MM.1S (cell line): ENCODE results near the gene IPMK.

Experiments
- DNase-seq: peaks from one replicate; pipeline ENCODE4 v3.0.0-alpha.2; 2015
- H2AFZ ChIP-seq: fragments of 300-600 bp; sonication (generic); 2 replicates; pipeline ENCODE4 v1.6.0; 2016; ENCODE audit warnings: antibody characterized with exemption, low read length
- H3F3A ChIP-seq: fragments of 300-600 bp; sonication (generic); 2 replicates; pipeline ENCODE4 v1.6.1; 2016; ENCODE audit warnings: mild to moderate bottlenecking, antibody characterized with exemption, low read length, moderate library complexity, mixed read lengths; ENCODE audit not compliant: insufficient read depth
- H3K27ac ChIP-seq: fragments of 300-600 bp; sonication (generic); 2 replicates; pipeline ENCODE4 v1.5.1; 2016; ENCODE audit warnings: mild to moderate bottlenecking, low read length
- H3K27me3 ChIP-seq: fragments of 300-600 bp; sonication (generic); replicated peaks from 2 replicates; pipeline ENCODE4 v1.6.0; 2016; ENCODE audit warnings: low read length; ENCODE audit not compliant: insufficient read depth
- H3K36me3 ChIP-seq: fragments of 300-600 bp; sonication (generic); replicated peaks from 2 replicates; pipeline ENCODE4 v1.6.1; 2016; ENCODE audit warnings: mild to moderate bottlenecking, low read length, mixed read lengths; ENCODE audit not compliant: insufficient read depth
- H3K4me1 ChIP-seq: fragments of 300-600 bp; sonication (generic); 2 replicates; pipeline ENCODE4 v1.6.1; 2016; ENCODE audit warnings: low read length, mixed read lengths
- H3K4me2 ChIP-seq: fragments of 300-600 bp; sonication (generic); 2 replicates; pipeline ENCODE4 v1.6.0; 2016; ENCODE audit warnings: low read depth, low read length
- H3K4me3 ChIP-seq: fragments of 300-600 bp; sonication (generic); 2 replicates; pipeline ENCODE4 v1.5.1; 2016; ENCODE audit warnings: low read length, mixed read lengths
- H3K79me2 ChIP-seq: fragments of 300-600 bp; sonication (generic); 2 replicates; pipeline ENCODE4 v1.6.1; 2016; ENCODE audit warnings: mixed run types, low read length, mixed read lengths
- H3K9ac ChIP-seq: fragments of 300-600 bp; sonication (generic); 2 replicates; pipeline ENCODE4 v1.6.1; 2016; ENCODE audit warnings: low read length, mixed read lengths
- H3K9me2 ChIP-seq: fragments of 300-600 bp; sonication (generic); replicated peaks from 2 replicates; pipeline ENCODE4 v1.6.1; 2016; ENCODE audit warnings: mild to moderate bottlenecking, low read length, mixed read lengths; ENCODE audit not compliant: insufficient read depth
- H3K9me3 ChIP-seq: fragments of 300-600 bp; sonication (generic); replicated peaks from 2 replicates; pipeline ENCODE4 v1.6.1; 2016; ENCODE audit warnings: mild to moderate bottlenecking, low read length, mixed read lengths; ENCODE audit not compliant: insufficient read depth
- H4K20me1 ChIP-seq: fragments of 300-600 bp; sonication (generic); 2 replicates; pipeline ENCODE4 v1.6.1; 2016; ENCODE audit warnings: mild to moderate bottlenecking, low read length, moderate library complexity, mixed read lengths; ENCODE audit not compliant: insufficient read depth
- EZH2 ChIP-seq: fragments of 300-600 bp; sonication (generic); optimal IDR thresholded peaks from 2 replicates; pipeline ENCODE3; 2017; ENCODE audit warnings: low read depth, mild to moderate bottlenecking, antibody characterized with exemption, low read length, mixed read lengths
- EZH2phosphoT487 ChIP-seq: fragments of 300-600 bp; sonication (generic); IDR thresholded peaks from 2 replicates; pipeline ENCODE4 v1.6.1; 2018; ENCODE audit warnings: antibody characterized with exemption, low read length
- TF ChIP-seq, protein P1 (sequence below): fragments of 300-600 bp; sonication (generic); IDR thresholded peaks from 2 replicates; pipeline ENCODE4 v1.5.1; 2016; ENCODE audit warnings: antibody characterized with exemption, low read length, mixed read lengths

IPMK gene

DNA sequence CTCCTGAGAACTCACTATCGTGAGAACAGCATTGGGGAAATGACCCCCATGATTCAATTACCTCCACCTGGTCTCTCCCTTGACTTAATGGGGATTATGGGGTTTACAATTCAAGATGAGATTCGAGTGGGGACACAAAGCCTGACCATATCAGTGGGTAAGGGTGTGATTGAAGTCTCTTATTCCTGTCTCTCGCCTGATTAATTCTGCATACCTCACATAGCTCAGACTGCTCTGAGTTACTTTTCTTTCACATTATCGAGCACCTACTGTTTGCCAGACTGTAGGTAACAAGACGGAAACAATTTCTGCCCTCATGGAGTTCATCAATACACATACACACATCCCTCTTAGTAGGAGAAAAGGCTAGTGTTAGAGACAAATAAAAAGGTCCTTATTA lies 26.3 kb upstream of the IPMK start:
- Histone ChIP-seq H3K27ac (no peak overlapping the region), H3K36me3 (no peaks in the 10 kb centered on the region), H3K4me2 (no peak overlapping the region), H3K9me2 (no peaks in the 10 kb centered on the region), H3K9ac (no peak overlapping the region), H3F3A (no peaks in the 10 kb centered on the region), H3K4me1 (no peaks in the 10 kb centered on the region), H4K20me1 (no peaks in the 10 kb centered on the region), H3K79me2 (no peaks in the 10 kb centered on the region), H2AFZ (no peak overlapping the region), H3K4me3 (no peak overlapping the region), H3K27me3 (no peaks in the 10 kb centered on the region), H3K9me3 (no peaks in the 10 kb centered on the region)
- no peak for DNase-seq
- TF ChIP-seq EZH2phosphoT487: no peak
- TF ChIP-seq EZH2: no peak
- TF ChIP-seq, protein P1, sequence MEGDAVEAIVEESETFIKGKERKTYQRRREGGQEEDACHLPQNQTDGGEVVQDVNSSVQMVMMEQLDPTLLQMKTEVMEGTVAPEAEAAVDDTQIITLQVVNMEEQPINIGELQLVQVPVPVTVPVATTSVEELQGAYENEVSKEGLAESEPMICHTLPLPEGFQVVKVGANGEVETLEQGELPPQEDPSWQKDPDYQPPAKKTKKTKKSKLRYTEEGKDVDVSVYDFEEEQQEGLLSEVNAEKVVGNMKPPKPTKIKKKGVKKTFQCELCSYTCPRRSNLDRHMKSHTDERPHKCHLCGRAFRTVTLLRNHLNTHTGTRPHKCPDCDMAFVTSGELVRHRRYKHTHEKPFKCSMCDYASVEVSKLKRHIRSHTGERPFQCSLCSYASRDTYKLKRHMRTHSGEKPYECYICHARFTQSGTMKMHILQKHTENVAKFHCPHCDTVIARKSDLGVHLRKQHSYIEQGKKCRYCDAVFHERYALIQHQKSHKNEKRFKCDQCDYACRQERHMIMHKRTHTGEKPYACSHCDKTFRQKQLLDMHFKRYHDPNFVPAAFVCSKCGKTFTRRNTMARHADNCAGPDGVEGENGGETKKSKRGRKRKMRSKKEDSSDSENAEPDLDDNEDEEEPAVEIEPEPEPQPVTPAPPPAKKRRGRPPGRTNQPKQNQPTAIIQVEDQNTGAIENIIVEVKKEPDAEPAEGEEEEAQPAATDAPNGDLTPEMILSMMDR: no peak

DNA sequence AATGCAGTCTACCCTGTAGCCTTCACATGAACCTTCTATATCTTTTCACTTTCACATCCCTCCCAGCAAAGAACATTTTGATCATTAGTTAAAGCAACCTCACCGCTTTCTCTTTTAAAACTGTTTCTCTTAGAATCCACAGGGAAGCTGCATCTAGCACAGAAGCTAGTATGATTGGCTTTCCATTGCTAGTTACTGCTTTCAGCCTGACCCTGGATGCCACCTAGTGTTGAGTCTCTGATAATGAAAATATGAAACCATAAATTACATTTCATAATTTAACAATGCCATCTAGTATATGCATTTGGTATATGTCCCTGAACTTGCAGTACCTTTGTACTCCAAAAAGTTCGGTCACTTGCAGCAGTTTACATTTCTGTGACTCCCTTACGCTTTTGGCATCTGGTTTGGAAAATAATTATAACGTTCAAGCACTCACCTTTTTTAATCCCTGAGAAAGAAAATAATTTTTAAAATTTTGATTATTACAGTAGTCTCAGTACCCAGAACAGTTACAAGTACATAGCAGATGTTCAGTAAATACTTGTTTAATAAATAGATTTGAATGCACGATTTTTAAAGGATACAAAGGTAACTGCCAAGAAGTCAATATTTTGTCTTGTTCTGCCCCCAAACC lies 24.0 kb upstream of the IPMK start:
- no peak overlapping the region for H3K4me2 ChIP-seq
- no peak overlapping the region for H3K27ac ChIP-seq

DNA sequence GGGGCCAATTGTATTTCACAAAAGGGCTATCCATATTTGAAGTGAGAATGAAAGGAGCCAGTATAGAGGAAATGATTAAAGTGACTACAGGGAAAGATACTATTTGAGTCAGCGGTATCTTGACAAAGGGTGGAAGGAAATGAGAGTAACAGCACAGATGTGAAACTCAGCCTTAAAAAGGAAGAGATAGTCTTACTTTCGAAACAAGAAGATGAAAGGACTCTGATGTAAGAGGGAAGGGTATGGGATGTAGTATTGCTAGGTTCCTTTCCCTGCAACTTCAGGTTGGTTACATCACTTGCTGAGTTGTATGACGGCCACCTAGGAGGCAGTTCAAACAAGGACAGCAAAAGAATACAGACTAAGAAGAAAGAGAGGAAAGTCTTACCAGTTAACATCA lies 14.9 kb upstream of the IPMK start:
- DNase-seq: peak; percentile 89
- 0 out of 2 replicates have a peak, but pooled peaks cover 3% of the 10 kb centered on the region for H3K79me2 ChIP-seq
- H2AFZ ChIP-seq: no peak overlapping the region
- H3K9me2 ChIP-seq: no peaks in the 10 kb centered on the region
- H3K27me3 ChIP-seq: no peaks in the 10 kb centered on the region
- peaks cover 32% of the 10 kb centered on the region for H3K4me1 ChIP-seq
- no peaks in the 10 kb centered on the region for H3K36me3 ChIP-seq
- H4K20me1 ChIP-seq: 0 out of 2 replicates have a peak, but pooled peaks cover 4% of the 10 kb centered on the region
- peak overlapping the region; percentile 21; the same call in 1 of the 2 replicates for H3K27ac ChIP-seq
- TF ChIP-seq EZH2 (no peak), EZH2phosphoT487 (no peak)
- TF ChIP-seq, protein P1: no peak
- no peak overlapping the region for H3K9ac ChIP-seq
- H3F3A ChIP-seq: peaks cover 19% of the 10 kb centered on the region; the same call in 1 of the 2 replicates
- H3K9me3 ChIP-seq: no peaks in the 10 kb centered on the region
- no peak overlapping the region for H3K4me3 ChIP-seq
- H3K4me2 ChIP-seq: peak overlapping the region; percentile 33

More for the DNA sequence above, 24.0 kb upstream of the IPMK start:
- peak; percentile 57 for DNase-seq
- Histone ChIP-seq H3K9me2 (no peaks in the 10 kb centered on the region), H3K27me3 (no peaks in the 10 kb centered on the region), H2AFZ (no peak overlapping the region), H3K4me3 (no peak overlapping the region), H3F3A (no peaks in the 10 kb centered on the region), H3K4me1 (no peaks in the 10 kb centered on the region), H3K9ac (no peak overlapping the region), H3K36me3 (no peaks in the 10 kb centered on the region), H3K79me2 (no peaks in the 10 kb centered on the region), H4K20me1 (no peaks in the 10 kb centered on the region), H3K9me3 (no peaks in the 10 kb centered on the region)
- TF ChIP-seq, protein P1: peak; percentile 75
- no peak for TF ChIP-seq EZH2phosphoT487
- no peak for TF ChIP-seq EZH2
